ENCODE results near the gene CALCB. TPM values are rescaled to one million over a fixed set of nuclear protein-coding genes. Genes with fewer than 3 reads are reported as not detected.

The CALCB gene
- total and polyA plus RNA-seq, 10 of the 15 experiments (the other 5 are each of a cell fraction or from before 2014, with no cell fraction given) = 0.09 to 0.28 (median 0.12) TPM; not detected in 3

GRCh38 chr11:15115686-15116085 is 42.3 kb downstream of the CALCB start (continued):
- no peak for TF ChIP-seq ZBTB40 (IDR thresholded peaks at IDR 0.05; ENCODE audit: borderline replicate concordance)
- TF ChIP-seq BHLHE40 (IDR thresholded peaks at IDR 0.05; ENCODE audit: borderline replicate concordance in 1 of 2, low read depth in 2 of 2, low read length in 1 of 2) = no peak
- no peak for TF ChIP-seq CHD4 (IDR thresholded peaks at IDR 0.05)
- TF ChIP-seq MTA3 (IDR thresholded peaks at IDR 0.05; ENCODE audit: borderline replicate concordance, low read length) = no peak
- no peak for TF ChIP-seq CEBPB (IDR thresholded peaks at IDR 0.05; ENCODE audit: borderline replicate concordance in 1 of 2, low read depth in 2 of 2, low read length in 2 of 2)

GRCh38 chr11:15117751-15118150 is 44.4 kb downstream of the CALCB start:
- no peak overlapping the region for H3K4me3 ChIP-seq
- WGBS (ENCODE audit: insufficient coverage, insufficient replicate concordance, low lambda C conversion rate, missing lambda C conversion rate) = 46% methylated on average over 4 of the region's 4 CpGs
- H4K20me1 ChIP-seq (ENCODE audit: control insufficient read depth, insufficient read depth) = no peaks in the 10 kb centered on the region
- H3K9me3 ChIP-seq (replicated peaks; ENCODE audit: control insufficient read depth, insufficient read depth, low read length) = no peaks in the 10 kb centered on the region; the same call in 2 of the 3 replicates
- no peak for TF ChIP-seq ZNF622 (IDR thresholded peaks at IDR 0.05)
- no peak overlapping the region for H3K27ac ChIP-seq (ENCODE audit: control insufficient read depth, insufficient read depth)
- ChIA-PET CTCF (interaction anchor here (1.2 to 2.2 kb wide), 5 partner anchors 13 to 210 kb away, joined by 3 to 8 read pairs (median 4); no protein-coding TSS in a partner anchor), RAD21 (ENCODE audit: unreplicated experiment) (interaction anchor here (0.8 kb wide), 1 partner anchor 15 kb away, joined by 3 read pairs; no protein-coding TSS in a partner anchor), SMC1A (ENCODE audit: uncharacterized antibody, unreplicated experiment) (interaction anchor here (1.5 kb wide), 1 partner anchor 28 kb away, joined by 3 read pairs; no protein-coding TSS in a partner anchor), POLR2A (no interaction called here)
- no peak overlapping the region for H3K9ac ChIP-seq (ENCODE audit: control insufficient read depth, insufficient read depth, low read length)
- DNase-seq (ENCODE audit: low read depth, low spot score) = no peak
- no peaks in the 10 kb centered on the region for H3K36me3 ChIP-seq (ENCODE audit: control insufficient read depth in 2 of 2, insufficient read depth in 2 of 2, low read length in 1 of 2)
- no peak for FAIRE-seq
- H3K79me2 ChIP-seq (ENCODE audit: control insufficient read depth, insufficient read depth, low read length) = no peaks in the 10 kb centered on the region
- BruUV-seq (replicated peaks) = no TSS peak
- H3K4me1 ChIP-seq (ENCODE audit: control insufficient read depth, insufficient read depth, low read length) = peaks cover 18% of the 10 kb centered on the region
- no peak for ATAC-seq
- no peak overlapping the region for H2AFZ ChIP-seq (ENCODE audit: control insufficient read depth, low read depth, low read length)
- in situ Hi-C loops (cut with MboI) = no loop called here
- H3K4me2 ChIP-seq (ENCODE audit: control insufficient read depth, insufficient read depth) = no peak overlapping the region
- intact Hi-C loops (cut with micrococcal nuclease; ENCODE audit: unreplicated experiment) = no loop called here
- H3K27me3 ChIP-seq (replicated peaks in 1 of 2; ENCODE audit: control insufficient read depth in 2 of 2, insufficient read depth in 2 of 2, low read length in 1 of 2) = no peaks in the 10 kb centered on the region
